Measurements from ENCODE around the gene EFNB3.

GRCh38 chr17:7668482-7668881 is 36.5 kb upstream of the EFNB3 start:
- TF ChIP-seq CTCF (conservative IDR thresholded peaks at IDR 0.05; ENCODE audit: low read length) (no peak), EZH2phosphoT487 (IDR thresholded peaks at IDR 0.05; ENCODE audit: borderline replicate concordance, low read depth, low read length) (no peak)

Data from OCI-LY7 (cell line).